GM19238 (cell line): ENCODE measurements around the gene LIMS2.

Source experiments
- DNase-seq: peaks from one replicate; pipeline ENCODE4 v3.0.0; 2011; ENCODE audit warnings: low spot score; ENCODE audit not compliant: insufficient read length

The LIMS2 gene

DNA sequence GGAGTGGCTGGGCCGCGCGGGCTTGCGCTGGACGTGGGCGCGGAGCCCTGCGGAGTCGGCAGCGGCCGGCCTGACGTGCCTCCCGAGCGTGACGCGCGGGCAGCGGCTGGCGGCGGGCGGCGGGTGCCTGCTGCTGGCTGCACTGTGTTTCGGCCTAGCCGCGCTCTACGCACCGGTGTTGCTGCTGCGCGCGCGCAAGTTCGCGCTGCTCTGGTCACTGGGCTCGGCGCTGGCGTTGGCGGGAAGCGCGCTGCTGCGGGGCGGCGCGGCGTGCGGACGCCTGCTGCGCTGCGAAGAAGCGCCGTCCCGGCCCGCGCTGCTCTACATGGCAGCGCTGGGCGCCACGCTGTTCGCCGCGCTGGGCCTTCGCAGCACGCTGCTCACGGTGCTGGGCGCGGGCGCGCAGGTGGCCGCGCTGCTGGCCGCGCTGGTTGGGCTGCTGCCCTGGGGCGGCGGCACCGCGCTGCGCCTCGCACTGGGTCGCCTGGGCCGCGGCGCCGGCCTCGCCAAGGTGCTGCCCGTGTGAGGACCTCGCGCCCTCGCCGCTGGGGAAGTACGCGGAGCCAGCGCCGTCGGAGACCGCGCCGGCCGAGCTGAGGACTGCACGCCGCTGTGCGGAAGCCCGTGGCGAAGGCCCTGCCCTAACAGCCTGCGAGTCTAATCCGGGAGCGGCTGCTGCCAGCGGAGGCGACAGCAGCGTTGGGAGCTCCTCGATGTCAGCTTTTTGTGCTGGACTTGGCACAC lies 26.5 kb upstream of the LIMS2 start:
- DNase-seq = peak; percentile 73

DNA sequence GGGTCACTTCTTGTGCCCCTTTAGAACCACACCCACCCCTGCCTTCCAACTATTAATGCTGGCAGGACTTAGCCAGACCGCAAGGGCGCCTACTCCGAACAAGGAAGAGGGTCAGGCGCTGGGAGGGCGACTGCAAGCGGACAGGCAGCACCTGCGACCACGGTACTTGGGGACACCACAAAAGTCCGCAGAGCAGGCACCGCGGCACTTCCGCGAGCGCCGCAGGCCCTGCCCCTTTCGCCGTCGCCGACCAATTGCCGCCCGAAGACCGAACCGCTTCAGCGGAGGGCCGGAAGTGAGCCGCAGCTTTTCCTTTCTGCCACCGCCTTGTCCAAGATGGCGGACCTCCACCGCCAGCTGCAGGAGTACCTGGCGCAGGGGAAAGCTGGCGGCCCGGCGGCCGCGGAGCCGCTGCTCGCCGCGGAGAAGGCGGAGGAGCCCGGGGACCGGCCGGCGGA lies 25.9 kb upstream of the LIMS2 start, which contains the start of gene SFT2D3:
Gene SFT2D3, plus strand, starts transcription at position 305 of the 458 bp plus-strand sequence. Its CDS starts 32 bp downstream, at position 337.
- DNase-seq = peak; percentile 97

DNA sequence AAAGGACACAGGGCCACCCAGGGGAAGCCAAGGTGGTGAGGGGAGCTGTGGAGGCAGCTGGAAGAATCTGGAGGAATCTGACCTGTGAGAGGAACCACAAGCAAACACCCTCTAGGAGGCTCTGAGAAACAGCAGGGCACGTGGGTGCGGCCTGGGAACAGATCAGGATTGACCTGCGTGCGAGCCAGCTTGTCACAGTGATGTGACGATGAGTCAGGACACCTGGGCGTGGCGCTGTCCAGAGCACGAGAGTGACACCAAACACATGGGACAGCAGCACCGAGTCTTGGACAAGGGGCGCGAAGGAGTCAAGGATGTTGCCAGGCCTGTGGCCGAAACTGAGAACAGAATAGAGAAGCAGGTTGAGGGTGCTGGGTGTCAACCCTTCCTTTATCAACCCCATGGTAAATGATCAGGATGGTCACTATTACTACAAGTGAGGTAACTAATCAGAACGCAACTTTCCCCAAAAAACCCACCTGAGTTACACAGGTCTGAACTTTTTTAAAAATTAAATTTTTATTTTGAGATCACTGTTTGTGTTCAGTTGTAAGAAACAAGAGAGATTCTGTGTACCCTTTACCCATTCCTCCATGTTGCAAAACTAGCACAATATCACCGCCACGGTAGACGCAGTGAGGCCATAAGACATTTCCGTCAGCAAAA lies 25.3 kb upstream of the LIMS2 start:
- DNase-seq = peak; percentile 82

DNA sequence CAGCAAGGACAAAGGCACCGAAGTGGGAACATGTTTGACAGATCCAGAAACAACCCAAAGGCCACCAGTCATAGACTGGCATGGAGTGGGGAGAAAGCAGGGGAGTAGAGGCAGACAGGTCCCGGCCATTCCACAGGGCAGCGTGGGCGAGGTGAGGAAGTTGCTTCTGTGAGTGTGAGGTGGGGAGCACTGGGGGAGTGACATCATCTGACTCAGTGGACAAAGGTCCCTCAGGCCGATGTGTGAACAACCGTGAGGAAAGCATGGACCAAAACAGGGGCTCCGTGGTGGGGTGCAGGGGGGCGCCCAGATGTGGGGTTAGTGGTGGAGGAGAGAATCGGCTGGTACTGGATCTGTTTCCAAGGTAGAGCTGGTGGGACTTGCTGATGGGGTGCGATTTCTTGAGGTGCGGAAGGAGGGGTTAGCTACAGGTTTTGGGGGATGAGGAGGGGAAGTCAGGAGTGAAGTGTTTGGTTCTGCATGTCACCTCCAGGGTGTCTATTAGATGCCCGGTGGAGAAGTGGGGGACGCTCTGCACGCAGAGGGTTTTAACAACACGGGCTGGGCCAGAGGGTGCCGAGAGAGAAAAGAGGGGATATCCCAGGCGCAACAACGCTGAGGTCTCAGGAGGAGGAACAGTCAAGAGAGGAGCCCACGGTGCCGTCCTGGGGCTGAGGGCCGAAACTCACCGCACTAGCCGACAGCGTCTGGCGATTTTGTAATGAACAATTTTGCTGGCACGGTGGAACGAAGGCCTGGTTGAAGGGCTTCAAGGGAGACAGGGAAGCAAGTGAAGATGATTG lies 23.4 kb upstream of the LIMS2 start:
- DNase-seq = no peak

DNA sequence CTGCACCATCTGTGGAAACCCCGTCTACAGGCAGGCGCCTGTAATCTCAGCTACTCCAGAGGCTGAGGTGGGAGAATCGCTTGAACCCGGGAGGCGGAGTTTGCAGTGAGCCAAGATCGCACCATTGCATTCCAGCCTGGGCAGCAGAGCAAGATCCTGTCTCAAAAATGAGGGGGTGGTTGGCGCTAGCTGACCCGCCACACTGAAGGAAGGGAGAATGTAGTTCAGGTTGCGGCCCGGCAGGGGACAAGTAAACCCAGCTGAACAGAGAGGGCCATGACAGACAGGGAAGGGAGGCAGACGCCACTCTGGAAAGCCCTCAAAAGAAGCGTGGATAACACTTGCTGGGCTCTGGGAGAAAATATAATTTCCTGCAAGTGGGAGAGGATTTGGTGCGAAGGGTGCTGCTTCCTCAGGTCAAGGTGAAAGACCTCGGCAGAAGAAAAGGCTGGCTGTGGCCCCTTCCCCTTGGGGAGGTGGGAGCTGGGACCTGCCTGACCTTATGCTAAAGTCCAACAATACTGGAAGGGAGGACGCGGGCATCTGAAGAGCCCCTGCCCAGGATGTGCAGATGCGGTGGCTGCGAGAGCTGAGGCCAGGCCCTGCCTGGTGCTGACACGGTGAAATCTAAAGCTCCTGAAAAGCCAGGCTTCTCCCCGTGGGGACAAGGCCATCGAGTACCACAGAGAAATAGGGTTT lies 22.3 kb upstream of the LIMS2 start:
- DNase-seq = no peak

DNA sequence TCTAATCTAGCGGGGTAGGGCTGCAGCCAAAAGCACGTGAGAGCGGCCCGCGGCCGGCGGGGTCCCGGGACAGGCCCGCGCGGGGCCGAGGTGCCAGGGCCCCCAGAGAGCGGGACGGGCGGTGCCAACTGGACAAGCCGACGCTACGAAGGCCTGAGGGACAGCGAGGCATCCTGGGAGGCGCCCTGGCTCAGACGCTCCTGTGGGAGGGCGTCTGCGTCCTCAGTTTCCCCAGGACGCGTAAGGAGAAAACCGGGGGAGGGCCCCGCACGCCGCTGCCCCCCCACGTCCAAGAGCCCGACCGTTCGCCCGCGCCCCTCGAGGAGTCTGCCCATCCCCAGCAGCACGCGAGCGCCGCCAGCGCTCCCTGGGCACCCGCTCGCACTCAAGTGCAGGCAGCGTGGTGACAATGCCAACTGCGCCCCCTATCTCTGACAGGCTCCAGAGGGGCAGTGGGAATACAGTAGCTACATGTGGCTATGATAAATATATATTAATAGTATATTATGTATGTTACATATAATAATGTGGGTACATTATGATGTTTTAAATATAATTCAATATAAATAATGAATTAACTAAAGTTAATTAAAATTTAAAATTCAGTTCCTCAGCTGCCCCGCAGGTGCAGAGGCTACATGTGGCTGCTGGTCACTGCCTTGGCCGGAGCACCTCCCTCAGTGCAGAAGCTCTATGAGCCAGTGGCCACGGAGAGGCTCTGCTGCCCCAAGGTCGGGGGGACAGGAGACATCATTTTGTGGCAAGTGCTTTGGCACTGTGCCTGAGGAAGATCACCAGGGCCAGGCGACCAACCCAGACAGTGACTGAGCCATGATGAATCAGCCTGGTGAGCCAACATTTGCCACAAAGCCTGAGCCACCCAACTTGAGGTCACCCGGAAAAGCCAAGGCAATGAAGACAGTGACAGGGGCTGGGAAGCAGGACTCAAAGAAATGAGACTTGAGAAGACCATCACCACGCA lies 20.5 kb upstream of the LIMS2 start:
- DNase-seq = no peak

DNA sequence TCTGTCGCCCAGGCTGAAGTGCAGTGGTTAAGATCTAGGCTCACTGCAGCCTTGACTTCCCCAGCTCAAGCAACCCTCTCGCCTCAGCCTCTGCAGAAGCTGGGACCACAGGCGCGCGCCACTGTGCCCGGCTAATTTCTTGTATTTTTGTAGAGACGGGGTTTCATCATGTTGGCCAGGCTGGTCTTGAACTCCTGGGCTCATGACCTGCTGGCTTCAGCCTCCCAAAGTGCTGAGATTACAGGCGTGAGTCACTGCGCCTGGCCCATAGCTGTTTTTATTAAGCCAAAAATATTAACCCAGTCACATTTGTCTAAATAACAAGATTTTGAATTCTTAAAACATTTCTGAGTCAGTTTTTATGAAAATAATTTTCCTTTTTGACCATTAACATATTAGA lies 19.7 kb upstream of the LIMS2 start:
- no peak for DNase-seq

DNA sequence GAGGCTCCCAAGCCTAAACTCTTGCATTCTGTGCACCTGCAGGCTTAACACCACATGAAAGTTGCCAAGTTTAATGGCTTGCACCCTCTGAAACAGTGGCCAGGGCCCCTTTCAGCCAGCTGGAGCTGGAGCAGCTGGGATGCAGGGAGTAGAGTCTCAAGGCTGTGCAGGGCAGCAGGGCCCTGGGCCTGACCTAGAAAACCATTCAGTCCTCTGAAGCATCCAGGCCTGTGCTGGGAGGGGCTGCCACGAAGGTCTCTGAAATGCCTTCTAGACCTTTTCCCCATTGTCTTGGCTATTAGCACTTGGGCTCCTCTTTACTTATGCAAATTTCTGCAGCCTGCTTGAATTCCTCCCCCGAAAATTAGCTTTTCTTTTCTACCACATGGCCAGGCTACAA lies 15.4 kb upstream of the LIMS2 start:
- no peak for DNase-seq

DNA sequence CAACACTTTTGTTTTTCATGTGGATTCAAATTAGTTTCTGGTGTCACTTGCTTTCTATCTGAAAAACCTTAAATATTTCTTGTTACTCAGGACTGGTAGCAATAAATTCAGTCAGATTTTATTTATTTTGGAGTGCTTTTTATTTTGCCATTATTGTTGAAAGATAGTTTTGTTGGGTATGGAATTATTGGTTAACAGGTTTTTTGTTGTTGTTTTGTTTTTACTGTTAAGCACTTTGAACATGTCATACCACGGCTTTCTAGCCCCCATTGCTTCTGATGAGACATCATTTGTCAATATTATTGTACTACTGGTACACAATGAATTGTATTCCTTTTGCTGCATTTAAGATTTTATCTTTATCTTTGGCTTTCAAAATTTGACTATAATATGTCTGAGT lies 13.1 kb upstream of the LIMS2 start:
- no peak for DNase-seq

DNA sequence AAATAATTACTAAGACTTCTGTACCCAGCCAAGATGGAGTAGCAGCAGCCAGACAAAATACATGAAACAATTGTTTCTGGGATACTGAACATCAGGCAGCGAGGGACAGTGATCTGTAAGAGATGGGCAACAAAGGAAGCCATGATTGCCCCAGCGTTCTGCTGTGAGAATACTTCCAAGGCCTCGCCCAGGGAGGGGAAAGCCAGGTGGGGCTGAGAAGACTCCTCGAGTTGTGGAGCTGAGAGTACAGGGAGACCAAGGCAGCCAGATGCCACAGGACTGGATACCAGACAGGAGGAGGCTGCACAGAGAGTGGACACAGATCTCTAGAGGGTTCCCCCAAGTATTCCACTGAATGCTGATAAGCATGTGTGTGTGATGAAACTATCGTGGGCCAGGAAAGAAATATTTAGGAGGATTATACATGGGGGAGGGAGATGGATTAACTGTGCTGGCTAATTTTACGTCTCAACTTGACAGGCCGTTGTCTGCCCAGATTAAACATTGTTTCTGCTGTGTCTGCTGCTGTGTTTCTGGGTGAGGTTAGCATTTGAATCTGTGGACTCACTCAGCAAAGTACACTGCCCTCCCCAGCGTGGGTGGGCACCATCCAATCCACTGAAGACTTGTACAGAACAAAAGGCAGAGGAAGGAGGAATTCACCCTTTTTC lies 10.2 kb upstream of the LIMS2 start:
- no peak for DNase-seq

DNA sequence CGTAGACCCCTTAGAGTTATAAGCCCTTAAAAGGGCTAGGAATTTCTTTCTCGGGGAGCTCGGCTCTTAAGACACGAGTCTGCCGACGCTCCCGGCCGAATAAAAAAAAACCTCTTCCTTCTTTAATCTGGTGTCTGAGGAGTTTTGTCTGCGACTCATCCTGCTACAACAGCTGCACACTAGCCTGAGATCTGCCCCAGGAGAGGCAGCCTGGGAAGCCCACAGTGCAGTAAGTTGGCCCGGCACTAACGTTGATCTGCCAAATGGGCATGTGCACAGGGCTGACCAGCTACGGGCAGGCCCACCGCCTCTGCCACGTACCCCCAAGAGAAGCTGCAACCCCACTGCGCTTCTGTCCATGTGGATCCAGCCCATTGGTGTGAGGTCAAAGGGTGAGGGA lies 8.4 kb upstream of the LIMS2 start:
- no peak for DNase-seq

DNA sequence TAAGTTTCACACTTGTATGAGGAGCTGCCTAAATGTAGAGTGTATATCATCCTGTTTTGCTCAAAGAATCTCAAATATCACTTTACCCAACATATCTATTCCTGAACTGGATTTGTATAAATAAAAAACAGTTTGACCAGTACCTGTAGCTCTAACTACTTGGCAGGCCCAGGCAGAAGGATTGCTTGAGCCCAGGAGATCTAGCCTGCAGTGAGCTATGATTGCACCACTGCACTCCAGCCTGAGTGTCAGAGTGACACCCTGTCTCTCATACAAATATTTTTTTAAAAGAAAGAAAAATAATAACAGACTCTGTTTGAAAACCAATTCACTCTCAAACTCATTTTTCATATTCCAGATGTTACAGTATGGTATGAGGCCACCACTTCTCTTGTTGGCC lies 7.7 kb upstream of the LIMS2 start:
- DNase-seq = no peak

DNA sequence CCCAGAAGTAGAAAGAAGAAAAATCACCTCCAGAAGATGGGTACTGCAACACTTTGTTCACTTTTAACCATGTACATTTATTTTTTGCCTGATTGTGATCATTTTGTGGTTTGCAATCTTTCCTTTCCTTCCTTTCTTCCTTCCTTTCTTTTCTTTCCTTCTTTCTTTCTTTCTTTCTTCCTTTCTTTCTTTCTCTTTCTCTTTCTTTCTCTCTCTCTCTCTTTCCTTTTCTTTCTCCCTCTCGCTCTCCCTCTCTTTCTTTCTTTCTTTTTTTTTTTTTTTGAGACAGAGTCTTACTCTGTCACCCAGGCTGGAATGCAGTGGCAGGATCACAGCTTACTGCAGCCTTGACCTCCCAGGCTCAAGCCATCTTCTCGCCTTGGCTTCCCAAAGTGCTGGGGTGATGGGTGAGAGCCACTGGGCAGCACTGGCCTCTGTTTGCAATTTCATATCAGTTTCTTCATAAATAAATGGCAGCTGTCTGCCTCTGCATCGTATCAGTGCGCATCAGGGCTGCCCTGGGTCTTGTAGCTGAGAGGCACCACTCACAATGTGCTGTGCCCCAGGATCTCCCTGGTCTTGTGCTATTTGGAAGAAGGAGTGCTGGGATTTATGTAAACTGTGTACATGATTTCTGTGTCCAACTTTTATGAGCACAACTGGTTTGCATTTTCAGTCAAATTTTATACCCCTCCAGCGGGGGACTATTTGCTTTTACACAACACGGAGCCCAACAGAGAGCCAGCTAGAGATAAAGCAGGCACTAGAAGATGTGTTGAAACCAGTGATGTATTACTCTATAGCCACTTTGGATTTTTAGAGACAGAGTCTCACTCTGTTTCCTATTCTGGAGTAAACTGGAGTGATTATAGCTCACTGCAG lies 6.9 kb upstream of the LIMS2 start:
- no peak for DNase-seq

DNA sequence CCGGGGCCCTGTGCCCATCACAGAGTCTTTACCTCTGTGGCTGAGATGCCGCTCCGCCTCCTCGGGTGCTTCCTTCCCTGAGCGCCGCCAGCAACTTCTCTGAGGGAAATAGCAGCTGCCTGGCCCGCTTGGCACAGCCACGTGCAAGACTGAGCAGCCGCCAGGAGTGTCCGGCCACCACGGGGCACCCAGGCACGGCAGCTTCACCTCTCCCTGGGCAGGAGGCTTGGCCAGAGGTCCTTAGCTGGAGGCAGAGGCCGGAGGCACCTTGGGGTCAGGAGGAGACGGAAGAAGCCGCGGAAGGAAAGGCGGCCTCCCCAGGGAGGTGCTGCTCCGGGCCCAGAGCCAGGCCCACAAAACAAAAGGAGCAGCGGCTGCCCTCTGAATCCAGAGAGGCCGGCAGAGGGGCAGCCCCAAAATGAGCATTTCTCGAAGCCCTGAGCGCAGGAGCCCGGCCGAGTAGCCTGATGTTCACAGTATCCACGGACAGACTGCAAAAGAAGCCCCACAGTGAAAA lies 6.0 kb upstream of the LIMS2 start:
- no peak for DNase-seq

DNA sequence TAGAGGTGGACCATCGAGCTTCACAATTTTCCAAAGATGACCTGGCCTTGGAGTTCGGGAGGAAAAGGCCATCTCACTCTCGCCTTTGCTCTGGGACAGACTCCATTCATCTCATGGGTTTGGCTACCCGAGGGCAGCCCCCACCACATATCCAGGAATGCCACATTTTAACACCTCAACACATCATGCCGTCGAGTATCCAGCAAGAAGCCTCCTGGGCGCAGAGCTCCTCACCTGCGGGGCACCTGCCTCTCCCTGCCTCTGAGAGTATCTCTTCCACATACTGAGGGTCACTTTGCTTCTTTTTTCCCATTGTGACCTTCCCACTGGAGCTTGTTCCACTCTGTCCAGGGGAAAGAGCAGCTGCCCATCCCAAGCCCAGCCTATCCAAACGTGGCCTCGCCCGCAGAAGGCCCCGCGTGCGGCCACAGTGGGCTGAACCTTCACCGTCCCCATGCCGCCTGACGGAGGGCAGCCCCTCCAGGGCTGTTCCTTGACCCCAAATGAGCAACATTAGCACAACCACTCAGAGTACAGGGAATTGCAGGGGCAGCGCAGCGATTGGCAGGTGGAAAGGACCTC lies 5.5 kb upstream of the LIMS2 start:
- DNase-seq = no peak

DNA sequence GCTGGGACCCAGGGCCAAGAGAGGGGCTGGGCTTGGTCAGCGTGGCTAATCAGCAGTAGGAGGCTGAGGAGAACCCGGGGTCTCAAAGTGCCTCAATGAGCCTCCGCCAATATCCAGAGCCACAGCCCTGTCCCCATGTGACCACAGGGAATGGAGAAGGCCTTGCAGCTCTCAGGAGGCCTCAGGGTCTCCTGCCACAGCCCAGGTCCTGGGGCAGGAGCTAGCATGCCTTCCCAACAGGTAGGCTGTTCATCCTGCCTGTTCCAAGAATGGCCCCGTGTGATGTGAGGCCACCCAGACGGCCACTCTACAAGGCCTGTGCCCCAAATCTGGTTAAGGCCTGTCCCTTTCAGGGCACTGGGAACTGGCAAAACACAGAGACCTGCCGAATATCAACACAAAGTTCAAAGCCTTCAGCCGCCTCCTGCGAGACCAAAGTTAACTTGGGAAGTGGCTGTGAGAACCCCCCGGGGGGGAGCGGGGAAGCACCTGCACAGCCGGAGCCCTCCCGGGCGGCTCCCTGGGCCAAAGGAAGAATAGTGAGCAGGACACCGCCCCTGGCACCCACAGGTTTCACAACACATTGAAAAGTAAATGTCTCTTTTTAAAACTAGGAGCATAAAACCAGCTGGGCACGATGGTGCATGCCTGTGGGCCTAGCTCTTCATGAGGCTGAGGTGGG lies 4.5 kb upstream of the LIMS2 start:
- DNase-seq = no peak

DNA sequence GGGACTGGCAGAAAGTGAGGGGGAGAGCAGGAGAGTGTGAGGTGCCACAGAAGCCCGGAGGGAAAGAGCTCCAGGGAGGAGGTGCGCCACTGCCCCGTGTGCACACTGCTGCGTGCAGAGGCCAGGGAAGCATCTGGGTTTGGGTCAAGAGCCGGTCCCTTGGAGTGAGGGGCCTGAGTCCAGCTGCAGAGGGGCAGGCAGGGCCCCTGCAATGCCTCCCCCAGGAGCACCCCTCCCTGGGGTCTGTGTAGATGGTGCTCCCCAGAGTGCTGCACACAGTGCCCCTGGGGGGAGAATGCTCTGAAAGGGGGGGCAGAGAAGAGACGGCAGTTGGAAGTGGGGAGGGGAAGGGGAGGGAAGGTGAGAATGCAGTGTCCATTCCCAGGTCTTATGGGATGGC lies 3.7 kb upstream of the LIMS2 start:
- DNase-seq = no peak

DNA sequence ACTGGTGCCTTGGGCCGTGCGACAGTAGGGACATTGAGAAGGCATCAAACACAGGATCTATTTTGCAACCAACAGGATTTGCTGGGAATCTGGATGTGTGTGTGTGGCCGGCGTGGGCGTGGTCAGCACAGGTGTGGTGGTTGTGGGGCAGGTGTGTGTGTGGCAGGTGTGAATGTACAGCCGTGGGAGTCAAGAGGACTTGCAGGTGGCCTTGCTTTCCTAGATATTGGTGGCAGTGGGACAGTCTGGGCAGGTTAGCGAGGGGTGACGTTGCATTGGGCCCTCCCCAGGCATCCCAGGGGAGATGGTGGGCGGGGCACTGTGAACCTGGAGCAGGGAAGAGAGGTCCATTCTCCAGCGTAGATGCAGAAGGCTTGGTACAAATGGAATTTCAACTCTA lies 3.2 kb upstream of the LIMS2 start:
- no peak for DNase-seq
